ENCODE results near the gene SAMD13.

- no peak for TF ChIP-seq CTCF (IDR thresholded peaks at IDR 0.05)
- TF ChIP-seq EZH2 (IDR thresholded peaks at IDR 0.05; ENCODE audit: borderline replicate concordance, insufficient read depth, low read depth, low read length, poor library complexity, severe bottlenecking) = no peak
These were observed 83.8 kb downstream of the SAMD13 start for GRCh38 chr1:84385347-84385746.

Data from B cell (primary cell).